Subcutaneous adipose tissue (tissue), 4 donors: Measurements from ENCODE around the gene EVL. TPM values are rescaled to one million over a fixed set of nuclear protein-coding genes. Genes with fewer than 3 reads are reported as not detected.

Source experiments
- total RNA-seq, 4 donors: library from RNA; depleted of rRNA; stranded (reverse); fragments of >200 nt; gene quantifications; one replicate each; pipeline ENCODE4 v1.1.0, GENCODE V29; 2016
- TF ChIP-seq, protein P1 (sequence below): fragments of 450-650 bp; IDR thresholded peaks from one replicate; pipeline ENCODE4 v1.5.1; 2016; ENCODE audit warnings: low read depth, mild to moderate bottlenecking, control low read depth, antibody characterized with exemption, moderate library complexity

Gene EVL
- total RNA-seq, 4 donors from 2014 or later: 36.7 to 108 (median 46.5) TPM

DNA sequence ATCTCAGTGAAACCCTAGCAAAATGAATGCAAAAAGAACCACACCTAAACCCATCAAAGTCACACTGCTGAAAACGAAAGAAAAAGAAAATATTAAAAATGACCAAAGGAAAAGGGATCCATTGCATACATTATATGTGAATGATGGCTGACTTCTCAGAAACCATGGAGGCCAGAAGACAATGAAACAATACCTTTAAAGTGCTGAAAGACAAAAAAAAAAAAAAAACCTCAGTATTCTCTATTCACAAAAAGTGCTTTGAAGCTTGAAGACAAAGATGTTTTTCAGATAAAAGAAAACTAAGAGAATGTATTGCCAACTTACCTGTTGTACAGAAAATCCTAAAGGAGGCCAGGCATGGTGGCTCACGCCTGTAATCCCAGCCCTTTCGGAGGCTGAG lies 4.5 kb upstream of the EVL start:
- TF ChIP-seq, protein P1, sequence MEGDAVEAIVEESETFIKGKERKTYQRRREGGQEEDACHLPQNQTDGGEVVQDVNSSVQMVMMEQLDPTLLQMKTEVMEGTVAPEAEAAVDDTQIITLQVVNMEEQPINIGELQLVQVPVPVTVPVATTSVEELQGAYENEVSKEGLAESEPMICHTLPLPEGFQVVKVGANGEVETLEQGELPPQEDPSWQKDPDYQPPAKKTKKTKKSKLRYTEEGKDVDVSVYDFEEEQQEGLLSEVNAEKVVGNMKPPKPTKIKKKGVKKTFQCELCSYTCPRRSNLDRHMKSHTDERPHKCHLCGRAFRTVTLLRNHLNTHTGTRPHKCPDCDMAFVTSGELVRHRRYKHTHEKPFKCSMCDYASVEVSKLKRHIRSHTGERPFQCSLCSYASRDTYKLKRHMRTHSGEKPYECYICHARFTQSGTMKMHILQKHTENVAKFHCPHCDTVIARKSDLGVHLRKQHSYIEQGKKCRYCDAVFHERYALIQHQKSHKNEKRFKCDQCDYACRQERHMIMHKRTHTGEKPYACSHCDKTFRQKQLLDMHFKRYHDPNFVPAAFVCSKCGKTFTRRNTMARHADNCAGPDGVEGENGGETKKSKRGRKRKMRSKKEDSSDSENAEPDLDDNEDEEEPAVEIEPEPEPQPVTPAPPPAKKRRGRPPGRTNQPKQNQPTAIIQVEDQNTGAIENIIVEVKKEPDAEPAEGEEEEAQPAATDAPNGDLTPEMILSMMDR: no peak

DNA sequence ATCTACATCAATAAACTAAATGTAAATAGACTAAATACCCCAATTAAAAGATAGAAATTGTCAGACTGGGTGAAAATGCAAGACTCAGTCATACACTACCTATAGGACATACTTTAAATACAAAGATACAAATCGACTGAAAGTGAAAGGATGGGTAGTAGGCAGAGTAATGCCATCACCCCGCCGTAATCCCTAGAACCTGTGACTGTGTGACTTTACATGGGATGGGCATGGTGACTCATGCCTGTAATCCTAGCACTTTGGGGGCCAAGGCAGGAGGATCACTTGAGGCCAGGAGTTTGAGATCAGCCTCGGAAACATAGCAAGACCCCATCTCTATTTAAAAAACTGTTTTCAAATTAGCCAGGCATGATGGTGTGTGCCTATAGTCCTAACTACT lies 2.6 kb upstream of the EVL start:
- TF ChIP-seq, protein P1: no peak

DNA sequence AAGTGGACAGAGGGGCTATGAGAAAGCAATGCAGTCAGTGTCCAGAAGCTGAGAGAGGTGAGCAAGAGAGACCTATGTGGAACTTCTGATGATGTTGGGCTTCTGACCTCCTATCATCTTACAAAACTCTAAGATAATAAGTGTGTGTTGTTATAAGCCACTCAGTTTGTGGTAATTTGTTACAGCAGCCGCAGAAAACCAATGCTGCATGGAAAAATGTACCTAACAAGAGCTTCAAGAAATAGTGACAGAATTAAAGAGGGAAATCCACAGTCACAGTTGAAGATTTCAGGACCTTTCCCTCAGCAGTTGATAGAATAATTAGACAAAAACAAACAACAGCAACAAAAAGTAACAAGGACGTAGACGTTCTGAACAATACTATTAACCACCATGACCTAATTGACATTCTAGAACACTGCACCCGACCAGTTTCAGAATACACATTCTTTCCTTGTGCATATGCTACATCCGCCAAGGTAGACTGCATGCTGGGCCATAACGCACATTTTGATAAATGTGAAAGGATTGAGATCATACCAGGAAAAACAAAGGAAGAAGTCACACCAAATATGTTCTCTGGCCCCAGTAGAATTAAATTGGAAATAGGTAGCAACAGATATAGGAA lies 1.8 kb upstream of the EVL start:
- TF ChIP-seq, protein P1: no peak

DNA sequence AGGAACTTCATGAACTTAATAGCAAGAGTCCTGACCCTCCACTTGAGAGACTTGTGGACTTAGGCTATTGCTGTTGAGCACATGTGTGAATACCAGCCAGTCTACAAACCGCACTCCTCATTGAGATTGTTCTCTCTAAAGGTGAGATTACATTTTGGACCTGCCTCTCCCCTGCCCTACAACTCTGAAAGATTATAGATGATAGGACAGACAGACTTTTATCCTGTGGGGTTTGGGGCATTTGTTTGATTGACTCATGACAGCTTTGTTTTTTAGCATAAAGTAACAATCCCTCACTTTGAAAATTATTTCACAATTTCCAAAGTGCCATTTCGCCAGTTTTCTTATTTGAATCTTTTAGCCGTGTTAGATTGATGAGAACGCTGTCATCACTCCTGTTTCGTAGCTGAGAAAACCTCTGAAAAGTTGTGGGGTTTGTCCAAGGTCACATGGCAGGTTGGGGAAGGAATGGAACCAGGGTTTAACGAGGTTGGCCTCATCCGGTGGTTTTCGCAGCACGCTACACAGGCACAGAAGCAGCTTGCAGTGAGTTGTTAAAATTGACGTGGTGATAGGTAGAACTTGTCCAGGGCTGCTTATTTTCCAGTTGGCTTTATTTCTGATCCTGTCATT lies 836 bp downstream of the EVL start:
- TF ChIP-seq, protein P1: no peak

DNA sequence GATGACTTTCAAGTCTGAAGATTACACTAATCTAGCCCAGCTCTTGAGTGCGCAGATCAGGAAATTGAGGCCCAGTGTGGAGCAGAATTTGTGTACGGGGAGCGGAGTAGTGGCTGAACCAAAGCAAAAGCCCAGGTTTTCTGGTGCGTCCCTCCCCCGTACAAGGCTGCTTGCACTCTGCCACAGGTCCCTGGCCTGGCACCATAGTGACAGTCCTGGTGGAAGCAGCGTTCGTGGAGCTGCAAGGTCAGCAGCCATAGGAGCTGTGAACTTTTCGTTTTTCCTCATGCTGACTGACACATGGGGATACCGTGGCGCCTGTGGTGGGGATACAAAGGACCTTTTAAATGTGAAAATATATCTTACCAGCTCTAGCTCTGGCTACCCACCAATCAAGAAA lies 1.7 kb downstream of the EVL start:
- TF ChIP-seq, protein P1: no peak

DNA sequence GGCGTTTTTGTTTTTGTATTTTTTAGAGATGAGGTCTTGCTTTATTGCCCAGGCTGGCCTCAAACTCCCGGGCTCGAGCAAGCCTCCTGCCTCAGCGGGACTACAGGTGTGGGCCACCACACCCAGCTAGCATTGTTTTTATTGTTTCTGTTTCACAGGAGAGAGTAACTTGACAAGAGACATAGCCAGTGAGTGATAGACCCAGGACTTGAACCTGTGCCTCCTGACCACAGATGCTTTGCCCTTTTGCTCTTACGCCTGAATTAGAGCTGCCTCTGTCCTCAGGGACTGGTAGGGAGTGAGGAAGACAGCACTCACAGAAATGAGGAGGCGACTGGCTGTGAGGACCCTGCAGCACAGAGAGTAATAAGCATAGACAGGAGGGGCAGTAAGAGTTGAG lies 2.3 kb downstream of the EVL start:
- TF ChIP-seq, protein P1: no peak

DNA sequence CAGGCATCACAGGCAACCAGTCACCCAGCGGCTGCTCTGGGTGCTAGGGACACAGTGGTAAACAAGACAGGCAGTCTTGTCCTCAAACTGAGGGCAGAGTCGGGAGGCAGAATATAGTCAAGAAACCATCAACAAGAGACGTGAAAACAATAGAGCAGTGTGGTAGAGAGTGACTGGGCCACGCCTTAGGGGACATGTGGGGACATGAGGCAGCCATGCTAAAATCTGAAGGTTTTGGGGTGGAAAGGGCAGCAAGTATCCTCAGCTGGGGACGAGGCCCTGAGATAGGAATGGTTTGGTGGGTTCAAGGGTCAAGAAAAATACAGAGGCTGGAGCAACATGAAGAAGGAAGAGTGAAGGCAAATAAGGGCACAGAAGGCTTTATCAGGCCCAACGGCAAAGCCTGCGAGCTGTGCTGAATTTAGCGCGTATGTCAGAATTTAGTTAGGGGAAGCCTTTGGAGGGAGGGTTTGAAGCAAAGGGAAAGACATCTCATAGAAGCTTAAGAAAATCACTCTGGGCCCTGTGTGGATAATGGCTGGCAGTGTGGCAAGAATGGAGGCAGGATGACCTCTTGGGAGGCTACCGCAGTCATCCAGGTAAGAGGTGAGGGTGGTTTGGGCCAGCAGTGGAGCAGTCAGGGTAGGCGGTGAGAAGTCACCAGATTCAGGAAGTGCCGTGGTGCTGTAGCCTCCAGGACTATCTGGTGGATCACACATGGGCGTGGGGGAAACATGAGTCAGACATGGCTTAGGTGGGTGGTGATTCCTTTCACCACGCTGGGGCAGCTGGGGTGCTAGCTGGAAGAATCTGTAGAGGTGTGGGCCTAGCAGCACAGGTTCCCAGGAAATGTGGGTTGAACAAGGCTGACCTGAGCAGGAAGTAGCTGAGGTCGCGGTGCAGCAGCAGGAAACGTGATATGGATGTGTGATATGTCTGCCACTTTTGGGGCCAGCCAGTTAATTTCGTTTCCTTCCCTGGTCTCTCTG lies 3.0 kb downstream of the EVL start:
- TF ChIP-seq, protein P1: no peak
